ENCODE measurements around the gene DSTN.

DSTN gene

GRCh38 chr20:17637413-17637780 lies 67.5 kb downstream of the DSTN start:
- no peak for DNase-seq (ENCODE audit: low read depth in 2 of 2)

GRCh38 chr20:17637985-17638640 lies 68.2 kb downstream of the DSTN start:
- DNase-seq (ENCODE audit: low read depth in 2 of 2): no peak

- DNase-seq (ENCODE audit: low read depth in 2 of 2): no peak
These were observed 69.0 kb downstream of the DSTN start for GRCh38 chr20:17638835-17639407.

- DNase-seq (ENCODE audit: low read depth in 2 of 2): no peak
These were observed 70.4 kb downstream of the DSTN start for GRCh38 chr20:17640146-17640874.

- DNase-seq (ENCODE audit: low read depth in 2 of 2): no peak
These were observed 71.1 kb downstream of the DSTN start for GRCh38 chr20:17640875-17641378.

GRCh38 chr20:17641520-17641964 lies 71.7 kb downstream of the DSTN start:
- no peak for DNase-seq (ENCODE audit: low read depth in 2 of 2)

- no peak for DNase-seq (ENCODE audit: low read depth in 2 of 2)
These were observed 72.1 kb downstream of the DSTN start for GRCh38 chr20:17641993-17642392.

GRCh38 chr20:17642404-17643269 lies 72.8 kb downstream of the DSTN start:
- DNase-seq (ENCODE audit: low read depth in 2 of 2): no peak

- DNase-seq (ENCODE audit: low read depth in 2 of 2): no peak
These were observed 73.8 kb downstream of the DSTN start for GRCh38 chr20:17643531-17644188.

- DNase-seq (ENCODE audit: low read depth in 2 of 2): no peak
These were observed 74.6 kb downstream of the DSTN start for GRCh38 chr20:17644451-17644850.

- no peak for DNase-seq (ENCODE audit: low read depth in 2 of 2)
These were observed 75.1 kb downstream of the DSTN start for GRCh38 chr20:17645010-17645409.

GRCh38 chr20:17645546-17646208 lies 75.8 kb downstream of the DSTN start:
- DNase-seq (ENCODE audit: low read depth in 2 of 2): no peak

GRCh38 chr20:17646209-17646960 lies 76.5 kb downstream of the DSTN start:
- no peak for DNase-seq (ENCODE audit: low read depth in 2 of 2)

- no peak for DNase-seq (ENCODE audit: low read depth in 2 of 2)
These were observed 77.1 kb downstream of the DSTN start for GRCh38 chr20:17646961-17647301.

GRCh38 chr20:17647391-17648314 lies 77.8 kb downstream of the DSTN start:
- no peak for DNase-seq (ENCODE audit: low read depth in 2 of 2)

GRCh38 chr20:17648315-17648646 lies 78.4 kb downstream of the DSTN start:
- DNase-seq (ENCODE audit: low read depth in 2 of 2): no peak

GRCh38 chr20:17648791-17649730 lies 79.2 kb downstream of the DSTN start:
- DNase-seq (ENCODE audit: low read depth in 2 of 2): no peak

Data from stimulated activated CD8-positive, alpha-beta memory T cell treated with anti-CD3 and anti-CD28 coated beads, Interleukin-15, amount 100 ng/mL, for 48 hours (primary cell).